Spleen (tissue), 11 donors: Measurements from ENCODE around the gene PLOD2. TPM values are rescaled to one million over a fixed set of nuclear protein-coding genes. Genes with fewer than 3 reads are reported as not detected.
"Not testable (repeated sequence)": the region's sequence is repeated elsewhere in the genome, so short reads cannot be mapped to it uniquely, and the experiment has no call there.

Experiments
- DNase-seq: peaks from one replicate; pipeline ENCODE4 v3.0.0-alpha.2; 2020
- H3K27ac ChIP-seq, 8 donors: fragments of 200-600 bp; sonication (generic) in 7 of 8; 1 replicate in 4 of 8; 2 replicates in 4 of 8; pipeline versions ENCODE4 v1.5.0 to v1.8.0; 2016 to 2021; ENCODE audit warnings: inconsistent platforms in 4 of 8, mild to moderate bottlenecking in 4 of 8, moderate library complexity in 1 of 8
- H3K27me3 ChIP-seq, 7 donors: fragments of 200-600 bp; sonication (generic) in 6 of 7; replicated peaks in 1 of 7; 1 replicate in 4 of 7; 2 replicates in 3 of 7; pipeline versions ENCODE4 v1.5.0 to v1.8.0; 2016 to 2021; ENCODE audit warnings: inconsistent platforms in 3 of 7, mild to moderate bottlenecking in 1 of 7
- H3K36me3 ChIP-seq, 6 donors: fragments of 200-600 bp; sonication (generic) in 5 of 6; 1 replicate in 4 of 6; 2 replicates in 2 of 6; pipeline versions ENCODE4 v1.5.0 to v1.8.0; 2016 to 2021; ENCODE audit warnings: inconsistent platforms in 2 of 6
- H3K4me1 ChIP-seq, 6 donors: fragments of 200-600 bp; sonication (generic) in 5 of 6; 1 replicate in 3 of 6; 2 replicates in 3 of 6; pipeline versions ENCODE4 v1.5.0 to v1.8.0; 2016 to 2021; ENCODE audit warnings: inconsistent platforms in 3 of 6
- H3K4me3 ChIP-seq, 8 donors: fragments of 200-600 bp; sonication (generic) in 7 of 8; 1 replicate in 4 of 8; 2 replicates in 4 of 8; pipeline versions ENCODE4 v1.5.0 to v1.8.0; 2016 to 2021; ENCODE audit warnings: inconsistent platforms in 4 of 8, mild to moderate bottlenecking in 4 of 8, moderate library complexity in 2 of 8
- H3K9me3 ChIP-seq, 8 donors: fragments of 200-600 bp; sonication (generic) in 7 of 8; 1 replicate in 4 of 8; 2 replicates in 4 of 8; pipeline versions ENCODE4 v1.5.0 to v1.8.0; 2016 to 2021; ENCODE audit warnings: inconsistent platforms in 4 of 8
- POLR2A ChIP-seq, 3 donors: fragments of 450-650 bp; IDR thresholded peaks; one replicate each; pipeline ENCODE4 v1.5.1; 2017; ENCODE audit warnings: antibody characterized with exemption in 3 of 3, mild to moderate bottlenecking in 1 of 3
- POLR2AphosphoS5 ChIP-seq, 3 donors: sonication (generic); formaldehyde crosslinking; IDR thresholded peaks; one replicate each; pipeline ENCODE4 v1.5.1; 2017; ENCODE audit warnings: antibody characterized with exemption in 3 of 3
- WGBS, 5 donors: extraction: QIAGEN DNeasy Blood & Tissue Kit in 3 of 5; methylation state at CpG; one replicate each; pipeline versions ENCODE4 v1.1.5 to v1.1.7; 2013 to 2018; 5-methylcytosine and 5-hydroxymethylcytosine counted together
- intact Hi-C: fragments of 100-400 bp; cut with DNase I; formaldehyde crosslinking; loops from one replicate; pipeline ENCODE4 v1.15.0; 2023; ENCODE audit warnings: low total_unique reads
- polyA plus RNA-seq, 3 donors: library from polyadenylated mRNA; stranded (reverse); fragments of 200-250 nt; gene quantifications; one replicate each; pipeline ENCODE4 v1.2.1, GENCODE V29; 2013
- total RNA-seq, 7 donors: library from RNA; depleted of rRNA in 3 of 7; stranded (reverse); fragments of >200 nt in 3 of 7; fragmentation: NEBNext Ultra II Directional in 4 of 7; extraction: Animal tissue kit (Norgen Biotek cat#: 25700) in 4 of 7; gene quantifications; one replicate each; pipeline versions ENCODE4 v1.1.0 to v1.2.1, GENCODE V29; 2016 to 2021
- TF ChIP-seq, protein P1 (sequence below), 11 experiments: fragments of 200-600 bp in 7 of 11; fragments of 450-650 bp in 4 of 11; sonication (generic) in 4 of 11; IDR thresholded peaks in 8 of 11; conservative IDR thresholded peaks in 3 of 11; 1 replicate in 7 of 11; 2 replicates in 4 of 11; pipeline versions ENCODE4 v1.4.0 to v1.8.0; 2016 to 2021; ENCODE audit warnings: antibody characterized with exemption in 11 of 11, inconsistent platforms in 4 of 11, mild to moderate bottlenecking in 1 of 11
- donor health status: healthy with polysubstance abuse.
- donor health status: DM: no; HTN: no; CAD: no; lungs with moderate emphysema.
- donor health status: DM: no; HTN: no; CAD: no.
- donor health status: Bipolar disorder and iron deficiency.
- donor health status: healthy.
- donor health status: DM: no; HTN: no; CAD: no.
- donor health status: DM: yes; HTN: yes; CAD: no.

Gene PLOD2
- total and polyA plus RNA-seq, 10 donors, result 3.5 to 35.8 (median 11.2) TPM

DNA sequence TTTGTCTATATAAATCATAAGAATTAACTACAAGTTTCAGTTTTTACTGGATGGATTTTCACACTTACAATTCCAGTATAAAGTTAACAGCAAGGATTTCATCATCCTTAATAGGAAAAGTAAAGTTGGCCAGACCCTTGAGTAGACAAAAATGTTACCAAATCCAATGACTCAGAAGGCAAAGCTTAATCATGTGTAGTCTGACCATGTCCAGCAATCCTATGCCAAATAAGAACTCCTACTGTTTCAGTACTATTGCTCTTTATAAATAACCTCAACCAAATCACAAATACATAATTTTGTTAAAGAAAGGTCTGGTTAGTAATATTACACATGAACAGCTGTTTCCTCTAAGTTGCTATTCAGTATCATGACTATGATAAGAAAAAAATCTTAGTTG lies 35.0 kb downstream of the PLOD2 start:
- no peak for DNase-seq
- Histone ChIP-seq H3K4me1 (no peaks in the 10 kb centered on the region), H3K27ac (no peak overlapping the region), H3K4me3 (no peak overlapping the region), H3K9me3 (no peaks in the 10 kb centered on the region), H3K36me3 (no peaks in the 10 kb centered on the region), H3K27me3 (no peaks in the 10 kb centered on the region)
- TF ChIP-seq POLR2AphosphoS5 (IDR thresholded peaks at IDR 0.05) (no peak), POLR2A (IDR thresholded peaks at IDR 0.05) (no peak)
- TF ChIP-seq, protein P1, sequence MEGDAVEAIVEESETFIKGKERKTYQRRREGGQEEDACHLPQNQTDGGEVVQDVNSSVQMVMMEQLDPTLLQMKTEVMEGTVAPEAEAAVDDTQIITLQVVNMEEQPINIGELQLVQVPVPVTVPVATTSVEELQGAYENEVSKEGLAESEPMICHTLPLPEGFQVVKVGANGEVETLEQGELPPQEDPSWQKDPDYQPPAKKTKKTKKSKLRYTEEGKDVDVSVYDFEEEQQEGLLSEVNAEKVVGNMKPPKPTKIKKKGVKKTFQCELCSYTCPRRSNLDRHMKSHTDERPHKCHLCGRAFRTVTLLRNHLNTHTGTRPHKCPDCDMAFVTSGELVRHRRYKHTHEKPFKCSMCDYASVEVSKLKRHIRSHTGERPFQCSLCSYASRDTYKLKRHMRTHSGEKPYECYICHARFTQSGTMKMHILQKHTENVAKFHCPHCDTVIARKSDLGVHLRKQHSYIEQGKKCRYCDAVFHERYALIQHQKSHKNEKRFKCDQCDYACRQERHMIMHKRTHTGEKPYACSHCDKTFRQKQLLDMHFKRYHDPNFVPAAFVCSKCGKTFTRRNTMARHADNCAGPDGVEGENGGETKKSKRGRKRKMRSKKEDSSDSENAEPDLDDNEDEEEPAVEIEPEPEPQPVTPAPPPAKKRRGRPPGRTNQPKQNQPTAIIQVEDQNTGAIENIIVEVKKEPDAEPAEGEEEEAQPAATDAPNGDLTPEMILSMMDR (IDR thresholded peaks at IDR 0.05 in 8 of 11, conservative IDR thresholded peaks at IDR 0.05 in 3 of 11), result no peak
- intact Hi-C loops, result no loop called here

- intact Hi-C loops, result no loop called here
- no peak overlapping the region for H3K4me3 ChIP-seq
Measured at GRCh38 chr3:146124126-146124801, 36.7 kb downstream of the PLOD2 start.

DNA sequence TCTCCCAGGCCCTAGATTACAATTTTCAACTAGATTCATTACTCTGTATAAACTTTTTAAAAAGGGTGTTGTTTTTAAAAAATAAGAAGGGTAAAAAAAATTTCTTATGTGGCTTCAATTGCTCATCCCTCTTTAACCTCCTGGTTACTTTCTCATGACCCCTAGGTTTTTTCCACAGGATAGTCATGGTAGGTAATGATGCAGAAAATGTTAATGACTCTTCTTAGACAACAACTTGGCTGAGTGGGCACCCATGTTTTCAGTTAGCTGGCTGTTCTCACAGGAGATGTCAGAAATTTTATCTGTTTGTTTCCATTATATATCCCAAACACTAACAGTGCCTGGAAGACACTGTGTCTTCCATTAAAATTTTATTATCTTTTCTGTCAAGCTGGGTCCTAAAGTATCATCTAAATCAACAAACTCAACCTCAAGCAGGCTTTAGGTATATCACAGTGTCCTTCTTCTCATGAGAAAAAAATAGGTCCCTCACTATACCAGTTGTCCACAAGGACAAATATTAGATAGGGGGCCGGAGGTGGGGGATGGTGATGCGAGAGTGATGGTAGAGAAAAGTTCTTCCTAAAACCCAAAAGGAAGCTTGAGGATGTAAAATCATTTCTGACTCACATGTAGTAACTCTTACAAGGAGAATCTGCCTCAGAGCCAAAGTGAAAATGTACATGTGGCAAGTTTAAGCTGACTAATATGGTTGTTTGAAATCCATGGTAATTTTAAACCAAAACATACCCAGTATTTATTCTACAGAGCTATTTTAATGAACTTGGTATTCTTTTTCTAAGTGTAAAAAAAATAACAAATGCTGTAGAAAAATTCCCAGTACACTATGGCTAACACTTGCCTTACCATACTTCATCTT lies 43.3 kb downstream of the PLOD2 start:
- peaks cover 6 to 45% (median 35%) of the 10 kb centered on the region in 8 donors for H3K9me3 ChIP-seq
- intact Hi-C loops, result no loop called here
- no peak overlapping the region for H3K27ac ChIP-seq
- TF ChIP-seq, protein P1 (IDR thresholded peaks at IDR 0.05 in 8 of 11, conservative IDR thresholded peaks at IDR 0.05 in 3 of 11), result no peak
- no peak for TF ChIP-seq POLR2A (IDR thresholded peaks at IDR 0.05)
- TF ChIP-seq POLR2AphosphoS5 (IDR thresholded peaks at IDR 0.05), result no peak
- DNase-seq, result no peak
- H3K27me3 ChIP-seq, result no peaks in the 10 kb centered on the region
- 78 to 97% (median 91%) methylated on average over 2 of the region's 2 CpGs for WGBS, 5 donors
- H3K36me3 ChIP-seq, result peaks cover 0 to 4% (median 0%) of the 10 kb centered on the region in 6 donors
- H3K4me1 ChIP-seq, result no peaks in the 10 kb centered on the region
- no peak overlapping the region for H3K4me3 ChIP-seq

More at GRCh38 chr3:146124126-146124801, 36.7 kb downstream of the PLOD2 start:
- Histone ChIP-seq H3K27ac (no peak overlapping the region), H3K4me1 (no peaks in the 10 kb centered on the region), H3K27me3 (no peaks in the 10 kb centered on the region), H3K9me3 (no peaks in the 10 kb centered on the region), H3K36me3 (peaks cover 0 to 4% (median 0%) of the 10 kb centered on the region in 6 donors)
- WGBS, 5 donors, result 82 to 89% (median 85%) methylated on average over 6 of the region's 6 CpGs
- no peak for DNase-seq
- no peak for TF ChIP-seq POLR2A (IDR thresholded peaks at IDR 0.05)
- no peak for TF ChIP-seq POLR2AphosphoS5 (IDR thresholded peaks at IDR 0.05)
- TF ChIP-seq, protein P1 (IDR thresholded peaks at IDR 0.05 in 8 of 11, conservative IDR thresholded peaks at IDR 0.05 in 3 of 11), result no peak

DNA sequence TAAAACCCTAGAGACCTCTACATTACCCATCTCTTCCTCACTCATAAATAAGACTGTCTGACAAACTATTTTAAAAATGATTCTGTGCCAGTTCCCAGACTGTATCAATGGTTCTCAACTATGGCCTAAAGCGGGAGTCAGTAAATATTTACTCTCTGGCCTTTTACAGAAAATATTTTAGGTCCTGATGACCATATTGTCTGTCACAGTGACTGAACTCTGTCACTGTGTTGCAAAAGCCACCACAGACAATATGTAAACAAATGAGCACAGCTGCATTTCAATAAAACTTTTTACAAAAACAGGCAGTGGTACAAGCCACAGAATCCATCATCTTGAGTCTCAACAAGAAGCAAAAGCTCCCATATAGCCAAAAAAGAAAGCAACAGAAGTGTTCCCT lies 45.4 kb downstream of the PLOD2 start:
- WGBS, 5 donors, result 79 to 96% (median 89%) methylated on average over 1 of the region's 1 CpG

GRCh38 chr3:146113804-146114203 lies 47.2 kb downstream of the PLOD2 start:
- H3K27me3 ChIP-seq, H3K4me3 ChIP-seq, H3K27ac ChIP-seq, H3K36me3 ChIP-seq, H3K4me1 ChIP-seq, intact Hi-C loops, DNase-seq: not testable (repeated sequence)
- peaks cover 6 to 53% (median 39%) of the 10 kb centered on the region in 8 donors for H3K9me3 ChIP-seq
- 87 to 94% (median 91%) methylated on average over 12 of the region's 12 CpGs for WGBS, 5 donors

More for the DNA sequence above, 45.4 kb downstream of the PLOD2 start:
- peaks cover 6 to 53% (median 39%) of the 10 kb centered on the region in 8 donors for H3K9me3 ChIP-seq
- H3K4me1 ChIP-seq, result no peaks in the 10 kb centered on the region
- no peak overlapping the region for H3K27ac ChIP-seq
- no peak for DNase-seq
- TF ChIP-seq, protein P1 (IDR thresholded peaks at IDR 0.05 in 8 of 11, conservative IDR thresholded peaks at IDR 0.05 in 3 of 11), result no peak
- TF ChIP-seq POLR2A (IDR thresholded peaks at IDR 0.05) (no peak), POLR2AphosphoS5 (IDR thresholded peaks at IDR 0.05) (no peak)
- H3K36me3 ChIP-seq, result peaks cover 0 to under 1% (median 0%) of the 10 kb centered on the region in 6 donors
- intact Hi-C loops, result no loop called here
- H3K27me3 ChIP-seq, result no peaks in the 10 kb centered on the region
- H3K4me3 ChIP-seq, result no peak overlapping the region
